ENCODE measurements around the gene EN2. TPM values are rescaled to one million over a fixed set of nuclear protein-coding genes. Genes with fewer than 3 reads are reported as not detected.

Gene EN2
- total RNA-seq, 4 donors from 2014 or later: not detected

DNA sequence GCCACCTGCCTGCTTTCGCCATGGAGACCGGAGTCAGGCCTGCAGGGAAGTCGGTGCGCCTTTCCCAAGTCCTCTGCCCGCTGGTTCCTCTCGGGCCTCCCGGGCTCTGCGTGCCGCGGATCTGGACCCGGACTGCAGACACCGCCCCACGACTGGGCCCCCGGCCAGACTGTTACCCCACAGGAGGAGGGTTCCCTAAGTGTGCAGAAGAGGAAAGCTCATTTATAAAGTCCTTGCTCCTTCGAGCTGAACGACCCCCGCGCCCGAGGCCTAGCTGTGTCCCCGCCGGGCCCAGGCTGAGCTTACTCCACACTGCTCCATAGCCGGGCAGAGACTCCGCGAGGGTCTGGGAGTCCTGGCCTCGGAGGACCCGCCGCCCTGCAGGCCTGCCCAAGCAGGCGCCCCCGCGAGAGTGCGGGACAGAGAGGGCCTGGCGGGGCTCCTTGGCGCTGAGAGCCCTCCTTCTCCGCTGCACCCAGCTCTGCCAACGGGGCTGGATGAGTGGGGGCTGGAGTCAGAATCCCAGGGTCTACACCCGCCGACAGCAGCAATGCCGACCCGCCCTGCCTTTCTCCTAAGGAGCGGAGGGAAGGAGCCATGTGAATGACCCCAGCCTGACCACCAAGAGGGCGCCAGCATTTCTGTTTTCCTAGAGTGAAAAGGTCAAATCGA, 8.3 kb downstream of the EN2 start:
- no peak for TF ChIP-seq POLR2A (IDR thresholded peaks at IDR 0.05)
- TF ChIP-seq POLR2AphosphoS5 (IDR thresholded peaks at IDR 0.05): no peak
- TF ChIP-seq CTCF (IDR thresholded peaks at IDR 0.05): no peak
- no peak for TF ChIP-seq EP300 (IDR thresholded peaks at IDR 0.05; ENCODE audit: low read depth)
- peaks cover 100% of the 10 kb centered on the region for H3K27me3 ChIP-seq
- no peaks in the 10 kb centered on the region for H3K36me3 ChIP-seq
- H3K9me3 ChIP-seq: no peaks in the 10 kb centered on the region
- intact Hi-C loops (cut with DNase I; ENCODE audit: low total_unique reads) (no loop called here), in situ Hi-C loops (cut with MboI; ENCODE audit: low pct_ligation_motif_present in 1 of 4, low pct_unique_long_range_greater_than_20kb in 1 of 4, low sequenced_read_pairs in 3 of 4) (no loop called here)
- no peak for DNase-seq
- peaks cover 11 to 20% (median 15%) of the 10 kb centered on the region in 4 donors for H3K4me1 ChIP-seq
- peak overlapping the region in 1 of 4 donors; percentile 5 for H3K4me3 ChIP-seq
- 9% methylated on average over 27 of the region's 42 CpGs; no CpG with 5 or more reads in 1 of the 2 donors for WGBS, 2 donors (ENCODE audit: low coverage in 1 of 2)
- no peak overlapping the region for H3K27ac ChIP-seq

DNA sequence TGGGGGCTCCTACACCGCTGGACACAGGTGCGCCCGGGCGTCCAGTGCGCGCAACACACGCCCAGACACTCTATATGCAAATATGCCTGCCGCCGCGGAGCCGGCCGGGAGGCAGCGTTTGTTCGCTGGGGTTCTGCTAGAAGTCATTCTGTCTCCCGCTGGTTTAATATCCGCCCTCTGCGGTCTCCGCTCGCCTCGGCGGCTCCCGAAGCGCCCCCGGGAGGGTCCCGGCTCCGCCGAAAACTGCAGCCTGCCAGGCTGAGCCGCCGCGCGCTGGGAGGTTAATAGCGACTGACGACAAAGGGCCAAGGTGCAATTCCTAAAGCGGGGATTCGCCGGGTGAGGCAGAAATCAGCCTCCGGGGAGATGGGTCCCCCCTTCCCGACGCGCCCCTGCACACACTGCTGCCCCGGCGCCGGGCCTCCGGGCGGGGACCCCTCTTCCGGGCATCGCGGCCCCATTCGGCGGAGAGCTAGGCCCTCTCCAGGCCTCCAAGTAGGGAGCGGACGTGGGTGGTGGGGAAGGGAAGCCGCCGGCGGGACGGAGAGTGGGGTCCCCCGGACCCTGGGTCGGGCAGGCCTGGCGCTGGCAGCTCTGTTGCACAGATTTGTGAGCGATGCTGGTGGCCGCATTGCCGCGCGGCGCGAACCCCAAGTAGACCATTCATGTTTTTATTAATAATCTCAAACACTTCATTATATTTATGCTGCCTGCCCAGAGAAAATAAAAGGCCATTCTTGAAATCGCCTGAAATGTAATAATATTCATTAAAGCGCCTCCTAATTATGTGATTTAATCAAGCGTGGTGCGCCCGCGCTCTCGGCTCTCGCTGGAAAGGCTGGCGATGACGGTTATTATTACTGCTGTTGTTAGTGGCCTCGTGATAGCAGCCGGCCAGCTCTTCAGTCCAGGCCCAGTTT, 9.1 kb downstream of the EN2 start:
- DNase-seq: no peak
- in situ Hi-C loops (cut with MboI; ENCODE audit: low pct_ligation_motif_present in 1 of 4, low pct_unique_long_range_greater_than_20kb in 1 of 4, low sequenced_read_pairs in 3 of 4): no loop called here

GRCh38 chr7:155467846-155468784, 10.2 kb downstream of the EN2 start:
- H3K4me1 ChIP-seq: peaks cover 11 to 20% (median 15%) of the 10 kb centered on the region in 4 donors
- in situ Hi-C loops (cut with MboI; ENCODE audit: low pct_ligation_motif_present in 1 of 4, low pct_unique_long_range_greater_than_20kb in 1 of 4, low sequenced_read_pairs in 3 of 4): no loop called here
- H3K27ac ChIP-seq: no peak overlapping the region
- TF ChIP-seq EP300 (IDR thresholded peaks at IDR 0.05; ENCODE audit: low read depth) (no peak), POLR2AphosphoS5 (IDR thresholded peaks at IDR 0.05) (no peak), POLR2A (IDR thresholded peaks at IDR 0.05) (no peak), CTCF (IDR thresholded peaks at IDR 0.05) (no peak)
- peaks cover 100% of the 10 kb centered on the region for H3K27me3 ChIP-seq
- no peaks in the 10 kb centered on the region for H3K36me3 ChIP-seq
- WGBS, 2 donors (ENCODE audit: low coverage in 1 of 2): 10% methylated on average over 53 of the region's 70 CpGs; no CpG with 5 or more reads in 1 of the 2 donors
- DNase-seq: no peak
- intact Hi-C loops (cut with DNase I; ENCODE audit: low total_unique reads): no loop called here
- no peaks in the 10 kb centered on the region for H3K9me3 ChIP-seq
- H3K4me3 ChIP-seq: peak overlapping the region in 1 of 4 donors; percentile 17

More for the DNA sequence above, 9.1 kb downstream of the EN2 start:
- Histone ChIP-seq H3K9me3 (no peaks in the 10 kb centered on the region), H3K27me3 (peaks cover 100% of the 10 kb centered on the region), H3K27ac (no peak overlapping the region), H3K4me1 (peaks cover 11 to 20% (median 15%) of the 10 kb centered on the region in 4 donors), H3K36me3 (no peaks in the 10 kb centered on the region), H3K4me3 (peak overlapping the region in 1 of 4 donors; percentile 5)
- 10% methylated on average over 67 of the region's 78 CpGs; no CpG with 5 or more reads in 1 of the 2 donors for WGBS, 2 donors (ENCODE audit: low coverage in 1 of 2)
- intact Hi-C loops (cut with DNase I; ENCODE audit: low total_unique reads): no loop called here
- TF ChIP-seq POLR2A (IDR thresholded peaks at IDR 0.05) (no peak), CTCF (IDR thresholded peaks at IDR 0.05) (no peak)

Measured in transverse colon (tissue), 4 donors.